ENCODE results near the gene RIMBP2.

RIMBP2 gene

GRCh38 chr12:130497321-130497720, 218.8 kb downstream of the RIMBP2 start:
- TF ChIP-seq CTCF (IDR thresholded peaks at IDR 0.05; ENCODE audit: low read depth, low read length) = no peak
- no peak for DNase-seq (ENCODE audit: extremely low read depth, low read depth)

DNA sequence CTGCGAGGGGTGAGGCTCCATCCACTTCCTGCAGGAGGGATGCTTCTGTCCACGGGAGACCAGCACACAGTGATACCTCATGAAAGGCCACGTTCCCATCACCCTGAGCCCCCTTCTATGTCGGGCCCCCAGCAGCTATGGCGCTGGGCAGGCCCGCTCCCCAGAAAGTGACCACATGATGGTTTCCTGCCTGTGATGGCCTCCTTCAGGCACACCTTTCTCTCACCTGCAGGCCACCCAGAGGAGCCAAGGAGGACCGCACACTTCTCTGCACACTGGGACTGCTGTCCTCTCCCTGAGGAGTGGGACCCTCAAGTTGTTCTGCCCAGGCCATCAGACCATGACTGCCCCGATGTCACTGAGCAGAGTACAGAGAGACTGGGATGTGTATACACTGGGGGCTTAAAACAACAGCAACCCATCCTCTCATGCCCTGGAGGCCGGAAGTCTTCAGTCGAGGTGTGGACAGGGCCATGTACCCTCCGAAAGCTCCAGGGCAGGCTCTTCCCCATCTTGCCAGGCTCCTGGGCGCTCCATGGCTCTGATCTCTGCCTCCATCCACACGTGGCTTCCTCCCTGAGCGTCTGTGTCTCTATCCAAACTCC, 219.5 kb downstream of the RIMBP2 start:
- DNase-seq (ENCODE audit: extremely low read depth, low read depth) = no peak
- no peak for TF ChIP-seq CTCF (IDR thresholded peaks at IDR 0.05; ENCODE audit: low read depth, low read length)

DNA sequence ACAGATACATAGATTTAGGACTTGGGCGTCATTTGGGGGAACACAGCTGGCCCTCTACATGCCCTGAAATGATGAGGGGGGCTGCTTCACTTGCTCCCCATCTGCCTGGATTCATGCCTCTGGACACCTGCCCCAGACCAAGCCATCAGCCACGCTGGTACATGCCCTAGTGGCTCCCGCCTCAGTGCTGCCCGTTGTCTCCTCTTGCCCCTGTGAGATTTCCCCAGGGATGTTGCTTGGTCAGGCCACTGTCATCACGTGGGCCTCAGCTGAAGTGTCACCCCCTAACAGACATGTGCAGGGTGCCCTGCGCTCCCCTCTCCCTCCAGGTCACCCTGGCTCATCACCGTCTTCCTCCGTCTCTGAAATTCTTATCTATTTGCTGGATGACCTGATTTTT, 220.9 kb downstream of the RIMBP2 start:
- TF ChIP-seq CTCF (IDR thresholded peaks at IDR 0.05; ENCODE audit: low read depth, low read length) = no peak
- no peak for DNase-seq (ENCODE audit: extremely low read depth, low read depth)

- no peak for TF ChIP-seq CTCF (IDR thresholded peaks at IDR 0.05; ENCODE audit: low read depth, low read length)
- no peak for DNase-seq (ENCODE audit: extremely low read depth, low read depth)
Observed at GRCh38 chr12:130494736-130495135, 221.4 kb downstream of the RIMBP2 start.

DNA sequence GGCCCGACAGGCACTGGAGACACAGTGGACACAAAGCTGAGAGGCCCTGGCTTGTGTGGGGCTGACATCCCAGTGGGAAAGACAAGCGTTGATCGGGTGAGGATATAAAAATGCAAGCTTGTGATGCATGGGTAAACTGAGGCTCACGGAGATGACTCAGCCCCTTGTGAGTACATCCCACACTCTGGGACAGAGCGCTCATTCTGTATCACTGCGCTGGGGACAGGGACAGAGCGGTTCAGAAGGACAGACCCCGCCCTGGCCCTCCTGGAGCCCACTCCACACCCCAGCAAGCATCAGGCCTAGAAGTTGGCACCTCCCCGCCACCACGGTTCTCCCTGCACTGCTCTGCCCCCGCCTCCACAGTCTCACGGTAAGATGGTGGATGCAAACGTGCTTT, 222.1 kb downstream of the RIMBP2 start:
- no peak for DNase-seq (ENCODE audit: extremely low read depth, low read depth)
- TF ChIP-seq CTCF (IDR thresholded peaks at IDR 0.05; ENCODE audit: low read depth, low read length) = no peak

- DNase-seq (ENCODE audit: extremely low read depth, low read depth) = no peak
- TF ChIP-seq CTCF (IDR thresholded peaks at IDR 0.05; ENCODE audit: low read depth, low read length) = no peak
Observed at GRCh38 chr12:130491421-130492357, 224.4 kb downstream of the RIMBP2 start.

DNA sequence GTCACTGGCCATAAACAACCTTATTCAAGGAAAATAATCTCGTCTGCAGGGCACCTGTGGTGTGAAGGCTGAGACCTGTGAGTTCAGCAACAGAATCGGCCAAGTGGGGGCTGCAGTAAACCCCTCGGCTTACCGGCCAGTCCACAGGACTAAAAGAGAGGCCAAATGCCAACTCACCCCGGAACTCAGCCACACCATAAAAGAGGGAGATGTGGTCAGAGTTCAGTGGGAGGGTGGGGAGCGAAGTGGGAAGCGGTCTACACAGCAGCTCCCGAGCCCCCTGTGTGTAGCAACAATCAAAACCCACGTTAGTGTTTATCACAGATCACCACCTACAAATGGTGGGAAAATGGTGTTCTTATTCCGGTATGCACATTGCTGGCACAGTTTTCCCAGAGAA, 225.4 kb downstream of the RIMBP2 start:
- no peak for TF ChIP-seq CTCF (IDR thresholded peaks at IDR 0.05; ENCODE audit: low read depth, low read length)
- no peak for DNase-seq (ENCODE audit: extremely low read depth, low read depth)
